Measurements from ENCODE around the gene ZKSCAN7. TPM values are rescaled to one million over a fixed set of nuclear protein-coding genes. Genes with fewer than 3 reads are reported as not detected.

The ZKSCAN7 gene
- total and polyA plus RNA-seq, 2 of the 13 experiments (the other 11 are each of a cell fraction or from before 2014, with no cell fraction given): 2.3 to 3.8 TPM

DNA sequence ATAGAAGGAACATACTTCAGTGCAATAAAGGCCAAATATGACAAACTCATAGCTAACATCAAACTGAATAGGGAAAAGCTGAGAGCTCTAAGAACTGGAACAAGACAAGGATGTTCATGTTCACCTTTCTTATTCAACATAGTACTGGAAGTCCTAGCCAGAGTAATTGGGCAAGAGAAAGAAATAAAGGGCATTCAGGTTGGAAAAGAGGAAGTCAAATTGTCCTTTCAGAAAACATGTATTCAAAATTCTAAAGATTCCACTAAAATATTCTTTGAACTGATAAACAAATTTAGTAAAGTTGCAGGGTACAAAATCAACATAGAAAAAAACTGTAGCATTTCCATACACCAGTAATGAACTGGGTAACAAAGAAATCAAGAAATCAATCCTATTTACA, 57.7 kb downstream of the ZKSCAN7 start:
- Histone ChIP-seq H3K9ac (ENCODE audit: insufficient read depth, low read depth, low read length) (no peak overlapping the region), H3K27me3 (ENCODE audit: control insufficient read depth in 1 of 2, insufficient read depth in 2 of 2, low read length in 2 of 2) (no peaks in the 10 kb centered on the region), H4K20me1 (ENCODE audit: insufficient read depth, low read length) (no peaks in the 10 kb centered on the region), H3K4me2 (ENCODE audit: low read depth, low read length) (no peak overlapping the region), H3K79me2 (ENCODE audit: insufficient read depth, low read length) (no peaks in the 10 kb centered on the region), H2AFZ (ENCODE audit: low read length) (no peak overlapping the region), H3K27ac (ENCODE audit: extremely low read length, insufficient read depth, low read length) (no peak overlapping the region), H3K4me1 (ENCODE audit: insufficient read depth, low read length) (no peaks in the 10 kb centered on the region), H3K36me3 (replicated peaks in 1 of 2; ENCODE audit: control insufficient read depth in 1 of 2, insufficient read depth in 2 of 2, low read length in 2 of 2) (no peaks in the 10 kb centered on the region), H3K9me3 (ENCODE audit: low read length) (no peaks in the 10 kb centered on the region), H3K4me3 (replicated peaks in 1 of 3; ENCODE audit: insufficient read depth in 1 of 3, low read depth in 2 of 3, low read length in 3 of 3) (no peak overlapping the region)
- BruUV-seq (replicated peaks): no TSS peak
- DNase-seq (ENCODE audit: low spot score) (no peak), ATAC-seq (no peak), FAIRE-seq (no peak)
- ChIA-PET POLR2A (no interaction called here), CTCF (ENCODE audit: low intra/inter-chr PET ratio, low total read pairs) (no interaction called here)
- TF ChIP-seq, protein P1, sequence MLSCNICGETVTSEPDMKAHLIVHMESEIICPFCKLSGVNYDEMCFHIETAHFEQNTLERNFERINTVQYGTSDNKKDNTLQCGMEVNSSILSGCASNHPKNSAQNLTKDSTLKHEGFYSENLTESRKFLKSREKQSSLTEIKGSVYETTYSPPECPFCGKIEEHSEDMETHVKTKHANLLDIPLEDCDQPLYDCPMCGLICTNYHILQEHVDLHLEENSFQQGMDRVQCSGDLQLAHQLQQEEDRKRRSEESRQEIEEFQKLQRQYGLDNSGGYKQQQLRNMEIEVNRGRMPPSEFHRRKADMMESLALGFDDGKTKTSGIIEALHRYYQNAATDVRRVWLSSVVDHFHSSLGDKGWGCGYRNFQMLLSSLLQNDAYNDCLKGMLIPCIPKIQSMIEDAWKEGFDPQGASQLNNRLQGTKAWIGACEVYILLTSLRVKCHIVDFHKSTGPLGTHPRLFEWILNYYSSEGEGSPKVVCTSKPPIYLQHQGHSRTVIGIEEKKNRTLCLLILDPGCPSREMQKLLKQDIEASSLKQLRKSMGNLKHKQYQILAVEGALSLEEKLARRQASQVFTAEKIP (CRISPR knock-in tag; IDR thresholded peaks at IDR 0.05; ENCODE audit: borderline replicate concordance): no peak
- TF ChIP-seq, protein P2, sequence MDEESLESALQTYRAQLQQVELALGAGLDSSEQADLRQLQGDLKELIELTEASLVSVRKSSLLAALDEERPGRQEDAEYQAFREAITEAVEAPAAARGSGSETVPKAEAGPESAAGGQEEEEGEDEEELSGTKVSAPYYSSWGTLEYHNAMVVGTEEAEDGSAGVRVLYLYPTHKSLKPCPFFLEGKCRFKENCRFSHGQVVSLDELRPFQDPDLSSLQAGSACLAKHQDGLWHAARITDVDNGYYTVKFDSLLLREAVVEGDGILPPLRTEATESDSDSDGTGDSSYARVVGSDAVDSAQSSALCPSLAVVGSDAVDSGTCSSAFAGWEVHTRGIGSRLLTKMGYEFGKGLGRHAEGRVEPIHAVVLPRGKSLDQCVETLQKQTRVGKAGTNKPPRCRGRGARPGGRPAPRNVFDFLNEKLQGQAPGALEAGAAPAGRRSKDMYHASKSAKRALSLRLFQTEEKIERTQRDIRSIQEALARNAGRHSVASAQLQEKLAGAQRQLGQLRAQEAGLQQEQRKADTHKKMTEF (CRISPR knock-in tag; IDR thresholded peaks at IDR 0.05): no peak
- no peak for TF ChIP-seq ATAD3A (CRISPR knock-in tag; IDR thresholded peaks at IDR 0.05)
- TF ChIP-seq TEAD2 (CRISPR knock-in tag; IDR thresholded peaks at IDR 0.05): no peak
- no peak for TF ChIP-seq ZNF430 (CRISPR knock-in tag; IDR thresholded peaks at IDR 0.05)
- TF ChIP-seq FOXK2 (IDR thresholded peaks at IDR 0.05): no peak
- no peak for TF ChIP-seq POLR2AphosphoS2 (IDR thresholded peaks at IDR 0.05; ENCODE audit: low read depth, low read length)
- TF ChIP-seq, protein P3, sequence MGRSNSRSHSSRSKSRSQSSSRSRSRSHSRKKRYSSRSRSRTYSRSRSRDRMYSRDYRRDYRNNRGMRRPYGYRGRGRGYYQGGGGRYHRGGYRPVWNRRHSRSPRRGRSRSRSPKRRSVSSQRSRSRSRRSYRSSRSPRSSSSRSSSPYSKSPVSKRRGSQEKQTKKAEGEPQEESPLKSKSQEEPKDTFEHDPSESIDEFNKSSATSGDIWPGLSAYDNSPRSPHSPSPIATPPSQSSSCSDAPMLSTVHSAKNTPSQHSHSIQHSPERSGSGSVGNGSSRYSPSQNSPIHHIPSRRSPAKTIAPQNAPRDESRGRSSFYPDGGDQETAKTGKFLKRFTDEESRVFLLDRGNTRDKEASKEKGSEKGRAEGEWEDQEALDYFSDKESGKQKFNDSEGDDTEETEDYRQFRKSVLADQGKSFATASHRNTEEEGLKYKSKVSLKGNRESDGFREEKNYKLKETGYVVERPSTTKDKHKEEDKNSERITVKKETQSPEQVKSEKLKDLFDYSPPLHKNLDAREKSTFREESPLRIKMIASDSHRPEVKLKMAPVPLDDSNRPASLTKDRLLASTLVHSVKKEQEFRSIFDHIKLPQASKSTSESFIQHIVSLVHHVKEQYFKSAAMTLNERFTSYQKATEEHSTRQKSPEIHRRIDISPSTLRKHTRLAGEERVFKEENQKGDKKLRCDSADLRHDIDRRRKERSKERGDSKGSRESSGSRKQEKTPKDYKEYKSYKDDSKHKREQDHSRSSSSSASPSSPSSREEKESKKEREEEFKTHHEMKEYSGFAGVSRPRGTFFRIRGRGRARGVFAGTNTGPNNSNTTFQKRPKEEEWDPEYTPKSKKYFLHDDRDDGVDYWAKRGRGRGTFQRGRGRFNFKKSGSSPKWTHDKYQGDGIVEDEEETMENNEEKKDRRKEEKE (IDR thresholded peaks at IDR 0.05): no peak
- in situ Hi-C loops (cut with HindIII; ENCODE audit: extremely low pct_ligation_motif_present, low pct_unique_long_range_greater_than_20kb): no loop called here
- intact Hi-C loops (cut with micrococcal nuclease; ENCODE audit: unreplicated experiment): no loop called here

Other genes starting within 250 kb of the ZKSCAN7 start
- 16.9 and 21.1 TPM in 2 replicates for gene TCAIM, start 216.4 kb upstream of the ZKSCAN7 start, total RNA-seq (2016; rRNA removed; fragmentation: Illumina TruSeq; extraction: Trizol)
- 19.0 and 22.6 TPM in 2 replicates for gene TCAIM, start 216.4 kb upstream of the ZKSCAN7 start, polyA plus RNA-seq (2011; rRNA removed)
- 10.3 and 11.8 TPM in 2 replicates for gene ZNF445, start 77.5 kb upstream of the ZKSCAN7 start, total RNA-seq (2016; rRNA removed; fragmentation: Illumina TruSeq; extraction: Trizol)
- 4.4 and 5.3 TPM in 2 replicates for gene ZNF445, start 77.5 kb upstream of the ZKSCAN7 start, polyA plus RNA-seq (2011; rRNA removed)
- gene ZNF660, start 29.8 kb downstream of the ZKSCAN7 start, total RNA-seq (2016; rRNA removed; fragmentation: Illumina TruSeq; extraction: Trizol): 3.3 and 6.1 TPM in 2 replicates
- 0.91 and 1.1 TPM in 2 replicates for gene ZNF660, start 29.8 kb downstream of the ZKSCAN7 start, polyA plus RNA-seq (2011; rRNA removed)
- 6.8 and 9.9 TPM in 2 replicates for gene ZNF197, start 69.8 kb downstream of the ZKSCAN7 start, total RNA-seq (2016; rRNA removed; fragmentation: Illumina TruSeq; extraction: Trizol)
- 1.8 and 2.6 TPM in 2 replicates for gene ZNF197, start 69.8 kb downstream of the ZKSCAN7 start, polyA plus RNA-seq (2011; rRNA removed)
- 0.22 and 0.62 TPM in 2 replicates for gene ZNF35, start 93.5 kb downstream of the ZKSCAN7 start, total RNA-seq (2016; rRNA removed; fragmentation: Illumina TruSeq; extraction: Trizol)
- 0.18 and 0.20 TPM in 2 replicates for gene ZNF35, start 93.5 kb downstream of the ZKSCAN7 start, polyA plus RNA-seq (2011; rRNA removed)
- not detected in 2 replicates for gene ZNF502, start 157.5 kb downstream of the ZKSCAN7 start, total RNA-seq (2016; rRNA removed; fragmentation: Illumina TruSeq; extraction: Trizol)
- not detected in 2 replicates for gene ZNF502, start 157.5 kb downstream of the ZKSCAN7 start, polyA plus RNA-seq (2011; rRNA removed)
- gene ZNF501, start 174.4 kb downstream of the ZKSCAN7 start, total RNA-seq (2016; rRNA removed; fragmentation: Illumina TruSeq; extraction: Trizol): 2.8 and 4.1 TPM in 2 replicates
- 1.4 and 2.4 TPM in 2 replicates for gene ZNF501, start 174.4 kb downstream of the ZKSCAN7 start, polyA plus RNA-seq (2011; rRNA removed)
- 27.2 and 49.0 TPM in 2 replicates for gene KIAA1143, start 206.4 kb downstream of the ZKSCAN7 start, total RNA-seq (2016; rRNA removed; fragmentation: Illumina TruSeq; extraction: Trizol)
- 8.3 and 9.9 TPM in 2 replicates for gene KIAA1143, start 206.4 kb downstream of the ZKSCAN7 start, polyA plus RNA-seq (2011; rRNA removed)
- 33.8 and 55.1 TPM in 2 replicates for gene KIF15, start 206.6 kb downstream of the ZKSCAN7 start, total RNA-seq (2016; rRNA removed; fragmentation: Illumina TruSeq; extraction: Trizol)
- gene KIF15, start 206.6 kb downstream of the ZKSCAN7 start, polyA plus RNA-seq (2011; rRNA removed): 2.7 and 4.8 TPM in 2 replicates